GM21526 (cell line): ENCODE measurements around the gene GSTM3.
A peak's percentile ranks its signal among the peaks of the same experiment; 100 is the strongest.
"Not testable (repeated sequence)": the region's sequence is repeated elsewhere in the genome, so short reads cannot be mapped to it uniquely, and the experiment has no call there.

Experiments
- ATAC-seq: cut with Tn5 transposase; IDR thresholded peaks from one replicate; pipeline ENCODE4 v1.9.1; 2021; ENCODE audit warnings: moderate library complexity; ENCODE audit not compliant: unreplicated experiment, low FRiP score

Gene GSTM3

GRCh38 chr1:109776206-109776835, 35.5 kb upstream of the GSTM3 start:
- no peak for ATAC-seq

GRCh38 chr1:109775398-109775797, 34.6 kb upstream of the GSTM3 start:
- no peak for ATAC-seq

DNA sequence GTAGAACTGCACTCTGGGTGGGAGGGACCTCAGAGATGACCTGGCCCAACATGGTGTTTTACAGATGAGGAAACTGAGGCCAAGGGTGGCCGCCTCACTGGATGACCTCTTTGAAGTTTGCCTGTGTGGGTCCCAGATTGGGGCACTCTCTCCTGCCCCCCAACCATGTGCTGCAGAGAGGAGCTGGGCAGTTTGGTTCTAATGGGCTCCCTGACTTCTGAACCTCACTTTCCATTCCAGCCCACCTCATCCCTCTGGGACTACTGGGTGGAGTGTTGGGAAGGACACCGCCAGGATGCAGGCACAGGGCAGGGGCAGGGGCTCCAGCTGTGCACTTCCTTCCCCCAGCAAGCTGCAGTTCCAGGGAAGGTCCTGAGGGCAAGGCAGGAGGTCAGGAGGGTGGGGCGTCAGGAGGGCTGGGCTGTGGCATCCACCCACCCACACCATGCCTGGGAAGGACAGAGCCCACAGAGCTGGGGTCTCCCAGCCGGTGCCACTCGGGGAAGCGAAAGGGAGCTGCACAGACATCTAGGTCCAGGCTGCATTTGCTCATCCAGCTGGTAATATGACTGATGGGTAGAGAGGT, 33.2 kb upstream of the GSTM3 start:
- ATAC-seq, result no peak

DNA sequence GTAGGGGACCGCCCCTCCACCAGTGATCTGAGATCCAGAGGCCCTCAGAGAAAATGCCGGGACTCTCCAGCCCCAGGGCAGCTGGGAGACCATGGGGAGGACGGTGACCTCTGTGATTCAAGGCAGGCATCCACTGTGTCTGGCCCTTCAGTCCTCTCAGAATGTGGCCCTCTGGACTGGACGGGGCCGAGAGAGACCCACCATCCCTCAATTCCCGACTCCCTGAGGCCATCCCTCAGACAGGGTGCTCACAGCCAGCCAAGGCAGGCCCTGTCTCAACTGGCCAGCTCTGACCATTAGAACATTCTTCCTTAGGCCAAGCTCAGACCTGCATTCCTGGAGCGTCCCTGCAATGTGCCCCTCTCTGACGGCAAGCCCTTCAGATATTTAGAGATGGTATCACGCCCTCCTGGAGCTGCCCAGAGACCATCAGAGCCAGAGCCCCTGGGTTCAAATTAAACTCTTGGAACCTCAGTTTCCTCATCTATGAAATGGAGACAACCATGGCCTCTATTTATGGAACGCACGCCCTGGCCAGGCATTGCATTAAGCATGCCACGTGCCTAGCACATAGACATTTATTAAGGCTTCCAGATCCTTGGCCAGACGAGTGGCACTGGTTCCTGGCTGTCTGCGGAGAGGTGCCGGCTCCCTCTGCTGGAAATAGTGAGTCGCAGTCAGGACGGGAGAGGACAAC, 32.5 kb upstream of the GSTM3 start:
- ATAC-seq, result peak; percentile 72

DNA sequence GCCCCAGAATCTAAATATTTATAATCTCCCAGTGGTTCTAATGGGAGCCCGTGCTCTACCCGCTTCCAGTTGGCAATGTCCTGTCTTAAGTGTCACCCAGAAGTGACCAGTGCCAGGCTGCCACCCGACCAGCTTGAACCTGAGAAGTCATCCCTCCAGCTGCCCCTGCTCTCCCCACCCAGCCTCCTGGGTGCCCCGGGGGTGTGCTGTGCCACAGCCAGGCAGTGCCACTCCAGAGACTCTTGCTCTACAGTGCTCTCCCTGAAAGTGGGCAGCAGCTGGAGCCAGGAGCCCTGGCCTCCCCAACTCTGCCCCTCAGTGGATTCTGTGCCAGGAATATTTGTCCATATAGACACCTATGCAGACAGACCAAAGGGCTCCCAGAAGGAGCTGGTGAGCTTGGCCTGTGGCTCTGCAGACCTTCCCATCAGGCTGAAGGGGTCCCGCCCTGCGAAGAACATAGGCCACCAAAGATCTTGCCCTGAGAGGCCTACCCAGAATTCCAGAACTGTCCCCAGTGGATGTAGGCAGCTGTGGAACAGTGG, 31.9 kb upstream of the GSTM3 start:
- no peak for ATAC-seq

GRCh38 chr1:109771712-109772657, 31.1 kb upstream of the GSTM3 start:
- ATAC-seq, result no peak

DNA sequence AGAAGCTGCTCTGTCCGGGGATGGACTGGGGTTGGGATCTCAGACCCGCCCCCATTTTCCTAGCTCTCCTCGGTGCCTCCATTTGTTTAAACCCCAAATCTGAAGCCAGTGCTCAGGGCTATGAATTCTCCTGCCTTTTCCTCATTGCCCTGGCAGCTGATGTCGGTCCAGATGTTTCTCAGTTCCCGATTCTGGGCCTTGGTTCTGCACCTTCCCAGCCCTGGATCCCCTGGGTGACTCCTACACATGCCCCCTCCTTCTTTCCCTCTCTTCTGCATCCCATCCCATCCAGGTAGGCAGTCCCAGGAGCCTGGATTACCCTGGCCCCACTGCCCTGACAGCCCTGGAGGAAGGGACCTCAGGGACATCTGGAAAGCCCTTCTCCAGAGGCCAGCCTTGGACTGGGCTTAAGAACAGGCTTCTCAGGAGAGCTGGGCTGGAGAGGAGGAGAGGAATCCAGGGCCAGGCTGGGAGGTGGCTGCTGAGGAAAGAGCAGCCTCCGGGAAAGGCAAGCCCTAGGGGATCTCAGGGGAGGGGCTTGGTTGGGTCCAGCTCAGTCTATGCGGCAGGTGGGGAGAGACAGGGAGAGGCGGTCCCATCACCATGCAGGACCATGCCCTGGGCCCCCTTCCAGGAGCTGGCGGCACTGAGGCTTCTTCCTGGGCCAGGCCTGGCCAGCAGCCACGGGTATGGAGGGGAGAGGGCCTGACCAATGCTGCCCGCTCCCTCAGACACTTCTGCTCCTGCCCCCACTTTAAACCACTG, 29.7 kb upstream of the GSTM3 start:
- ATAC-seq, result no peak

DNA sequence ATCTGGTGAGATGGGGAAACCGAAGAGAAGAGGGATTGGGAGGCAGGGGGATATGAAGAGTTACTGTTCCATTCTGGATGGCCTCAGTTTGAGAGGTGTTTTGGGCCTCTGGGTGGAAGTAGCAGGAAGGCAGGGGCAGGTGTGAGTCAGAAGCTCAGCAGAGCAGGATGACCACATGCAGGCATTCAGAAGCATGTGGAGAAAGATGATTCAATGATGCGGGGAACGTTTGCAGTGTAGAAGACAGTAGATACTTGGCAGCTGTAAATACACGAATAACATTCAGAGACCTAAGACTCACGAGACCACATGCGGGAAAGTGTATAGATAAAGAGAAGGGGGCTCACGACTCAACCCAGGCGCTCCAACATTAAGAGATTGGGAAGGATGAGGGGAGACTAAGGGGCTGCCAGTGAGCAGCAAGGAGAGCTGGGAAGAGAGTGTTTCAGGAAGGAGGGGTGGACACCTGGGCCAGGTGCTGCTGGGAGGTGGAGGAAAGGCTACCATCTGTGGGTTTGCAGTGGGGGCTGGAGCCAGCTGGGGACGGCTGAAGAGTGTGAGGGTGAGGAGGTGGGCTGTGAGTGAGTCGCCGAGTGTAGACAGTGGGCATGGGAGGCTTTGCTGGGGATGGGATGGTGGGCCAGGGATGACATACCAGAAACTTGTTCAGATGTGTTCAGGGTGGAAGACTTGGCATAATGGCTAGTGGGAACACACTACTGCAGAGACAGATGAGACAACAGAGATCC, 28.7 kb upstream of the GSTM3 start:
- no peak for ATAC-seq

DNA sequence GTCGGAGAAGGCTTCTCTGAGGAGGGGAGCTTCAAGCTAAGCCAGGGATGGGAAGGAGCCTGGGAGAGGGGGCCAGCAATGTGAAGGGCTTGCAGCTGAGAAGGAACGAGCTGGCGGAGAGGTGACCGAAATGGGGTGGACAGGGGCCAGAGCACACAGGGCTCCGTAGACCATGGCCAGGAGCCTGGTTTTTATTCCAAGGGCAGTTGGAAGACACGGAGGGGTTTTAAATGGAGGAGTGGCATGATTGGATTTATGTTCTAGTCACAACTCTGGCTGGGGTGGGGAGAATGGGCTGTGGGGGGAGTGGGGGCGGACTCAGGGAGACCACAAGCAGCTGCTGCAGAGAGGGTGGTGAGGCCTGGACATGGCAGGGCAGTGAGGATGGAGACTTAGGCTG, 28.0 kb upstream of the GSTM3 start:
- ATAC-seq, result no peak

DNA sequence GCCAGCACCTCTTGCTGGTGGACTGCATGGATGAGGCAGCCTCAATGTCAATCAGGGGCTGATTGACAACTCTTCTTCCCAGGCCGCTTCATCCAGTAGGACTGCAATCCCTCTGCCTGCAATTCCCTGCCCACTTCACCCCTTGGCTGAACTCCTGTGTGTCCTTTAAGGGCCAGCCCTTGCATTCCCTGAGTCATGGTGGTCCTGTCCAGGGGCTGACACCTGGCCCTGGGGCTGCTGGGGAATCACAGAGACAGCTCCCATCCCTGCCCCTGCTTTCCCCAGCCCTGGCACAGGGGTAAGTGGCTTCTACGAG, 27.5 kb upstream of the GSTM3 start:
- no peak for ATAC-seq

- ATAC-seq, result no peak
Measured at GRCh38 chr1:109767637-109768334, 26.9 kb upstream of the GSTM3 start.

- ATAC-seq, result not testable (repeated sequence)
Measured at GRCh38 chr1:109766991-109767636, 26.3 kb upstream of the GSTM3 start.

DNA sequence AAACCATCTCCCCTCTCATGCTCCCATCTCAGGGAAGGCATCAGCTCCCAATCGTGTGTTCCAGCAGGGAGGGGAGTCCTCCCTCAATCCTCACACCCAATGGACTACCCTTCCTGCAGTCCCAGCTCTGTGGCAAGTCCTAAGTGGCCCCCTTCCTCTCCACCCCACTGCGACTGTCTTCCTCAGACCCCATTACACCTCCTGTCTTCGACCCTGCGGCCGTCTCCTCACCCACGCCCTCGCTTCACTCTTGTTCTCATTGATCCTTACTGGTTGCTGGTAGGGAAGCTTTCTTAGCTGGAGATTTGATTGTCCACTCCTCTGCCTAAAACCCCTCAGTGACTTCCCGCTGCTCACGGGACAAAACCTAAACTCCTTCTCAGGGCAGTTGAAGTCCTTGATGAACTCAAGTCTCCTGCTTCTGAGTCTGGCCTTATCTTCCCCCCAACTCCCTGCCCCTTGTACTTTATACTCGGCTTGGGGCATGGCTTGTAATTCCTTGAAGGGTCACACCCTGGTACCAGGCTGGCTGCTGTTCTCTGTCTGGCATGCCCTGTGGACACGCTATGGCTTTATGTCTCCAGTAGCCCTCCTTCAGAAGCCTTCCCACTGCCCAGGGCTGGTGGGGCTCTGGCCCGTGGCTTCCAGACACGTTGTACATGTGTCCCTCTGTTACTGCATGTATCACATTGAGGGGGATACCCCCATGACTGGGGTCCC, 25.2 kb upstream of the GSTM3 start:
- ATAC-seq, result no peak

GRCh38 chr1:109765483-109765815, 24.6 kb upstream of the GSTM3 start:
- ATAC-seq, result no peak

DNA sequence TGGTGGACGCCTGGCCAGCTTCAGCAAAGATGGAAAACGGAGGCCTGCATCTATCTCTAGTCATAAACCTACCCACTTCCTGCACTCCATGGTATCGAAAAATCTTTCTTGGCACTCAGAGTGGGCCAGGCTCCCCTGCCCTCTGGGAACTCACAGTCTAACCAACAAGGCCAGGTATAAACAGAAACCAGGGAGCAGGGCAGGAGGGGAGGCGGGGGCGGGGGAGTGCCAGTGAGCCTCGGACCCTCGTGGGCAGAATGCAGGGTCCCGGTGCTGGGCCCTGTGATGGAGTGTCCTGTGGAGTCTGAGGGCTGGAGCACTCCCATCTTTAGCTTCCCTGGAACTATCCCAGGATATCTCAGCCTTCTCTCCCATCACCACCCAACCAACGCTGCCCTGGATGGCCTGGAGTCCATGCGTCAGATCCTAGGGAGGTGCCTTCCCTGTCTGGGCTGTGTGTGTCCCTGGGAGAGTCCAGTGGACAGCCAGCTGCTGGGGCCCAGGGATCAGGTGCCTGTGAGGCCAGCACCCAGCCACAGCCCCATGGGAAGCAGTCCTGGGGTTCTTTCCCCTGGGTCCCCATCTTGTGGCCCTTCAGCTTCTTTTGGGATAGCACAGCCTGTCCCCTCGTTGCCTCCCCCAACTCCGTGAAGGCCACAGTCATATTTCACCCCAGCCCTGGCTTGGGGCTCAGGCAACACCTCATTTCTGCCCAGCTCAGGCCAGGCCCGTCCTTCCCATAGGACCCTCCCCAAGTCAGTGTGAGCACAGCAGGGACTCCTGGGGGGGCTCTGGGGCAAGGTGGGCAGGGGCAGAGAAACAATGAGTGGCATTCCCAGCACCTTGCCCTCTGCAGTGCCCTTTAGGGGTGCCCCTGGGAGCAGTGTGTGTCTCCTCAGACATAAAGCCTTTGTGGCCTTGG, 24.0 kb upstream of the GSTM3 start:
- ATAC-seq, result no peak

DNA sequence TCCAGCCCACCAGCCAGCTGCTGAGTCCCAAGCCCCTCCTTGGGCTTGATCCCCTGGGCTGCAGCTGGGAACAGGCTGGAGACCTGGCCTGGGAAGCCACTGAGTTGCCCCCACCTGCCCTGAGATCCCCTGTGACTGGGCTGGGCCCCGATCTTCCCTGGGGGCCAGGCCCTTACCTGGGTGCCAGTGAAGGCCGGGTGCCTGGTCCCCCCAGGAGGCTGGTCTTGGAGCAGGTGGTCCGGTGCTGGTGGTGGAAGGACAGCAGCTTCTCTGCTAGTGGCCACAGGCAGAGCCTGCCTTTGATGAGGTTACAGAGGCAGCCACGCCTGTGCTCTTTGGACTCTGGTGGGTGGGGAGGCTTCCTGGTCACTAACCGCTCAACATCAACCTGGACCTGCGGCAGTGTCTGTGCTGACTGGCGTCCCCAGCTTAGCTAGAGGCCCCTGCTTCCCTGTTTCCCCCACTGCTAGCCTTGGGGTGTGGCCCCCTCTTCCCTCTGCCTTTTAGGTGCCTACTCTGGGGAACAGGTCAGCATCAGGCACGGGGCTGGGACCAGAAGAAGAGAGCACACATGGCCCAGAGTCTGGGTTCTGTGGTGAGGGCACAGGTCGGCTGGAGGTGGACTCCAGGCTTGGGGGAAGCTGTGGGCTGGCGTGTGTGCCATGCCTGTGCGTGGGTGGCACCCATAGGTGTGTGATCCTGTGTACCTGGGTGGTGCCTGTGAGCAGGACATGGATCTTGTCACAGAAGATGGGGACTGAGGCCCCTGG, 23.0 kb upstream of the GSTM3 start, which contains the start of gene EPS8L3:
TSS of gene EPS8L3 (minus strand) at position 278 of the 770 bp plus-strand sequence. CDS start 2,174 bp downstream, outside the sequence.
- ATAC-seq, result no peak
